ENCODE measurements around the gene FBXO31.
A peak's percentile ranks its signal among the peaks of the same experiment; 100 is the strongest.
"Not testable (repeated sequence)": the region's sequence is repeated elsewhere in the genome, so short reads cannot be mapped to it uniquely, and the experiment has no call there.

FBXO31 gene

GRCh38 chr16:87391324-87391949, 7.9 kb upstream of the FBXO31 start:
- H3K4me3 ChIP-seq (ENCODE audit: low read depth, low read length), result peak overlapping the region; percentile 78
- no peak for DNase-seq (ENCODE audit: low read depth)
- TF ChIP-seq CTCF (IDR thresholded peaks at IDR 0.05; ENCODE audit: low read depth, low read length, missing control alignments), result no peak

GRCh38 chr16:87390641-87391323, 7.2 kb upstream of the FBXO31 start:
- no peak for TF ChIP-seq CTCF (IDR thresholded peaks at IDR 0.05; ENCODE audit: low read depth, low read length, missing control alignments)
- no peak for DNase-seq (ENCODE audit: low read depth)
- peak overlapping the region; percentile 78; the same call in 1 of the 2 replicates for H3K4me3 ChIP-seq (ENCODE audit: low read depth, low read length)

- DNase-seq (ENCODE audit: low read depth); H3K4me3 ChIP-seq (ENCODE audit: low read depth, low read length): not testable (repeated sequence)
Observed at GRCh38 chr16:87389914-87390313, 6.3 kb upstream of the FBXO31 start.

- DNase-seq (ENCODE audit: low read depth), result no peak
- TF ChIP-seq CTCF (IDR thresholded peaks at IDR 0.05; ENCODE audit: low read depth, low read length, missing control alignments), result no peak
- no peak overlapping the region for H3K4me3 ChIP-seq (ENCODE audit: low read depth, low read length)
Observed at GRCh38 chr16:87389245-87389644, 5.7 kb upstream of the FBXO31 start.

- no peak overlapping the region; the same call in 1 of the 2 replicates for H3K4me3 ChIP-seq (ENCODE audit: low read depth, low read length)
Observed at GRCh38 chr16:87388818-87389134, 5.2 kb upstream of the FBXO31 start.

GRCh38 chr16:87387942-87388817, 4.6 kb upstream of the FBXO31 start:
- peak; percentile 97 for DNase-seq (ENCODE audit: low read depth)
- H3K4me3 ChIP-seq (ENCODE audit: low read depth, low read length), result peak overlapping the region; percentile 21
- no peak for TF ChIP-seq CTCF (IDR thresholded peaks at IDR 0.05; ENCODE audit: low read depth, low read length, missing control alignments)

More at GRCh38 chr16:87388818-87389134, 5.2 kb upstream of the FBXO31 start:
- no peak for DNase-seq (ENCODE audit: low read depth)
- TF ChIP-seq CTCF (IDR thresholded peaks at IDR 0.05; ENCODE audit: low read depth, low read length, missing control alignments), result no peak

- peak overlapping the region; percentile 67 for H3K4me3 ChIP-seq (ENCODE audit: low read depth, low read length)
- not testable (repeated sequence) for DNase-seq (ENCODE audit: low read depth)
Observed at GRCh38 chr16:87384875-87385167, 1.2 kb upstream of the FBXO31 start.

Data from GM12864 (cell line).